Calu3 (cell line): ENCODE results near the gene SLN. TPM values are rescaled to one million over a fixed set of nuclear protein-coding genes. Genes with fewer than 3 reads are reported as not detected.

Experiments used
- BruUV-seq: library from RNA; stranded (reverse); fragments of 400-500 nt; replicated peaks from 2 replicates; lab custom pipeline; 2021; lab: Mats Ljungman, UMichigan
- CTCF ChIA-PET: fragments of 300-600 bp; sonication (Branson Sonifier 250); formaldehyde crosslinking; loops from one replicate; lab custom pipeline; 2022; ENCODE audit warnings: antibody characterized with exemption; lab: Charles Lee
- DNase-seq: peaks from one replicate; pipeline ENCODE4 v3.0.0; 2022
- H3K27ac Mint-ChIP-seq: one replicate; pipeline ENCODE4 v1.8.0; 2022; ENCODE audit warnings: mixed read lengths; ENCODE audit not compliant: unreplicated experiment
- H3K27me3 Mint-ChIP-seq: one replicate; pipeline ENCODE4 v1.8.0; 2022; ENCODE audit warnings: mixed read lengths; ENCODE audit not compliant: unreplicated experiment
- H3K36me3 Mint-ChIP-seq: one replicate; pipeline ENCODE4 v1.8.0; 2022; ENCODE audit warnings: mild to moderate bottlenecking, moderate library complexity, mixed read lengths; ENCODE audit not compliant: insufficient read depth, unreplicated experiment
- H3K4me1 Mint-ChIP-seq: one replicate; pipeline ENCODE4 v1.8.0; 2022; ENCODE audit warnings: mild to moderate bottlenecking, low read depth, mixed read lengths; ENCODE audit not compliant: unreplicated experiment
- H3K4me3 Mint-ChIP-seq: one replicate; pipeline ENCODE4 v1.8.0; 2022; ENCODE audit warnings: mild to moderate bottlenecking, low read depth, moderate library complexity, mixed read lengths; ENCODE audit not compliant: unreplicated experiment
- H3K9me3 Mint-ChIP-seq: one replicate; pipeline ENCODE4 v1.8.0; 2022; ENCODE audit warnings: low read depth, mixed read lengths; ENCODE audit not compliant: unreplicated experiment
- CTCF ChIP-seq: fragments of 200-600 bp; IDR thresholded peaks from one replicate; pipeline ENCODE4 v1.8.0; 2022; ENCODE audit warnings: antibody characterized with exemption; ENCODE audit not compliant: unreplicated experiment
- intact Hi-C: fragments of 100-400 bp; cut with micrococcal nuclease; formaldehyde crosslinking; loops from one replicate; pipeline ENCODE4 v1.10.0; 2022; ENCODE audit not compliant: unreplicated experiment
- total RNA-seq: library from RNA; stranded (reverse); gene quantifications from 2 replicates; pipeline ENCODE4 v1.2.3, GENCODE V29; 2022

Gene SLN
- total RNA-seq, 1 experiment from 2014 or later = not detected

DNA sequence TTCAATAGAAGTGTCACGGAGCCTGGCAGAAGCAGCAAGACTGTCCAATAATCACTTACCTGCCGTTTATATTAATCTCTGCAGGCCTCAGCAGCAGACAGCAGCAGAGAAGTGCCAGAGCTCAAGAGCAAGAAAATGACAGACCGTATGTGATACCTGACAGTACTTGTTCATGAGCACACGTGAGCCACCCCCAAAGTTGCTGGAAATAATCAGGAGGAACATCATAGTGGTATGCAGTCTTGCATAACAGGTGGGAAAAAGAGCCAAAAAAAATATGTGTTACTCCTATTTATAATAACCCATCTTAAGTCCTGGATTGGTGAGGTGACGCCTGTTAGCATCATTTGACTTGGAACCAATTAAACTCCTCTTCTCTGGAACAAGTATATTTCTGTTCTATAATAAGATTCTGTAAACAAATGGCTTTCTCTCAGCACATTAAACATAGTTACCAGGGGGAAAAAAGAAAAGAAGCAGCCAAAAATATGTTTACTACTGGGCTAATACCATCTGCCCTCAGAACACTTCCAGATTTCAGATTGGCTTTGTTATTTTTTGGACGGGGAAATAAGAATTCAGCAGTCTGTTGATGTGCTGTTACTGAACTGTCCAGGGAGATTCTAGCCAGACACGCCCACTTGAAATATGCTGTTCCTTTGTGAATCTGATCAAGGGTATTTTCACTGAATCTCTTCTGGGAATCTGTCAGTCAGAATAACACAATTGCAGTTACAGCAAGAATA lies 7.9 kb upstream of the SLN start:
- intact Hi-C loops = no loop called here
- CTCF ChIA-PET = no interaction called here
- Mint-ChIP-seq H3K36me3 (no peaks in the 10 kb centered on the region), H3K9me3 (no peaks in the 10 kb centered on the region), H3K27me3 (peaks cover 31% of the 10 kb centered on the region), H3K4me3 (no peak overlapping the region), H3K27ac (no peak overlapping the region), H3K4me1 (no peaks in the 10 kb centered on the region)
- no peak for TF ChIP-seq CTCF
- no TSS peak for BruUV-seq
- DNase-seq = no peak

DNA sequence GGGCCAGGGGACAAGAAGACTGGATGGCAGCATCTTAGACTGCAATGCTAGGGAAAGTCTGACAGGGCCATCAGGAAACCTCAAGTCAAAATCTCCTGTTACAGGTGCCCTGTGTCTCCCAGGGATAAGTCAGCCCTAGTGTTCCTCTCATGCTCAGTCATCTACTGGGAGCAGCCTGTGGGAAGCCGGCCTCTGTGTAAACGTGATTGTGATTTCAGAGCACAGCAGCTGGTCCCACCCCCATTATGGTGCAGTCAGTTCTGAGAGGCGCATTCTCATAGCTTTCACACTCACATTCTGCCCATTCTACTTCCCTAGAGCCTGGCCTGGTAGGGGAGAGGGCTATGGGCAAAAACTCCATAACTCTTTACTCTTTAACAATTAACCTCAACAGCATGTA lies 7.2 kb upstream of the SLN start:
- Mint-ChIP-seq H3K9me3 (no peaks in the 10 kb centered on the region), H3K27me3 (peaks cover 29% of the 10 kb centered on the region), H3K36me3 (no peaks in the 10 kb centered on the region), H3K4me1 (no peaks in the 10 kb centered on the region), H3K4me3 (no peak overlapping the region), H3K27ac (no peak overlapping the region)
- DNase-seq = no peak
- TF ChIP-seq CTCF = no peak
- BruUV-seq = no TSS peak
- intact Hi-C loops = no loop called here
- CTCF ChIA-PET = no interaction called here

GRCh38 chr11:107716884-107717532 lies 5.2 kb upstream of the SLN start:
- no peaks in the 10 kb centered on the region for H3K36me3 Mint-ChIP-seq

GRCh38 chr11:107713009-107713408 lies 1.2 kb upstream of the SLN start:
- H3K9me3 Mint-ChIP-seq = no peaks in the 10 kb centered on the region
- no peak for DNase-seq
- TF ChIP-seq CTCF = no peak
- intact Hi-C loops = no loop called here
- no TSS peak for BruUV-seq
- no peak overlapping the region for H3K4me3 Mint-ChIP-seq
- H3K27ac Mint-ChIP-seq = no peak overlapping the region
- peaks cover 24% of the 10 kb centered on the region for H3K27me3 Mint-ChIP-seq
- CTCF ChIA-PET = no interaction called here
- H3K4me1 Mint-ChIP-seq = no peaks in the 10 kb centered on the region
- H3K36me3 Mint-ChIP-seq = no peaks in the 10 kb centered on the region

More at GRCh38 chr11:107716884-107717532, 5.2 kb upstream of the SLN start:
- DNase-seq = no peak
- intact Hi-C loops = no loop called here
- Mint-ChIP-seq H3K27ac (no peak overlapping the region), H3K4me3 (no peak overlapping the region), H3K27me3 (peaks cover 20% of the 10 kb centered on the region), H3K9me3 (no peaks in the 10 kb centered on the region), H3K4me1 (no peaks in the 10 kb centered on the region)
- BruUV-seq = no TSS peak
- CTCF ChIA-PET = no interaction called here
- no peak for TF ChIP-seq CTCF
